ENCODE measurements around the gene GNAO1. TPM values are rescaled to one million over a fixed set of nuclear protein-coding genes. Genes with fewer than 3 reads are reported as not detected.

GNAO1 gene
- polyA plus RNA-seq, 3 donors = not detected

DNA sequence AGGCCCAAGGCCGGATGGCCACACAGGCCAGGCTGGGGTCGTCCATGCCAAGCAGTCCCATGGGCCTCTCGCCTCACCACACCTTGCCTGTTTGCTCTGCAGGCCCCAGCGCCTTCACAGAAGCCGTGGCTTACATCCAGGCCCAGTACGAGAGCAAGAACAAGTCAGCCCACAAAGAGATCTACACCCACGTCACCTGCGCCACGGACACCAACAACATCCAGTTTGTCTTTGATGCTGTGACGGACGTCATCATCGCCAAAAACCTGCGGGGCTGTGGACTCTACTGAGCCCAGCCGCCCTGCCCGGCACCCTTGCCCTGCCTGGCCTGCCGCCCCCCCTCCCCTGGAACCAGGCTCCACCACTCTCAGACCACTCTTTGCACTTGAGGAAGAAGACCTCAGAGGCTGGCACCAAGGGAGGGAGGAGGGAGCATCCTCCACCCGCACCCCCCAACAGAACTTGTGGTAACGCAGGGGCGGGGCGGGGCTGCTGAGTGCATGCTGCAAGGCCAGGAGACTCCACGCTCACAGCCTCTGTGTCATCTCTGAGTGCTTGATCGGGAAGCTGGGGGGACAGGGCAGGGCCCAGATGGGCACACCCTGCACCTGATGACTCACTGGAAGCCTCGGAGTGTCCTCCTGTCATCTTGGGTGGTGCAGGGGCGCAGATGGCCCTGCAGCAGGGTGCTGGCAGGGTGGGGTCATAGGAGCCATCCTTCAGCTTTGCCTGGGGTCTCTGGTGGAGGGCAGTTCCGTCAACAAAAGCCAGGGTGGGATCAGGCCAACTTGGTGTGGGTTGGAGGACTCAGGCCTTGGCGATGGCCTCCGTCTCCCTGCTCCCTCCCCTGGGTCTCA is 152.6 kb downstream of the GNAO1 start:
- Histone ChIP-seq H3K4me1 (ENCODE audit: control insufficient read depth in 1 of 2, insufficient read depth in 2 of 2, low read length in 2 of 2) (no peaks in the 10 kb centered on the region), H3K4me2 (replicated peaks; ENCODE audit: extremely low read depth, low read length, poor library complexity, severe bottlenecking) (no peak overlapping the region), H3K79me2 (ENCODE audit: insufficient read depth, low read length) (no peaks in the 10 kb centered on the region), H4K20me1 (ENCODE audit: insufficient read depth, low read length) (no peaks in the 10 kb centered on the region), H3K9me3 (replicated peaks in 1 of 2; ENCODE audit: control insufficient read depth in 1 of 2, insufficient read depth in 1 of 2, low read length in 2 of 2) (no peaks in the 10 kb centered on the region), H3K9ac (ENCODE audit: insufficient read depth, low read length, poor library complexity, severe bottlenecking) (no peak overlapping the region), H3K36me3 (replicated peaks in 1 of 2; ENCODE audit: control insufficient read depth in 1 of 2, insufficient read depth in 2 of 2, low read length in 2 of 2) (no peaks in the 10 kb centered on the region), H3K27me3 (ENCODE audit: control insufficient read depth in 2 of 2, insufficient read depth in 2 of 2, low read length in 2 of 2) (no peaks in the 10 kb centered on the region), H2AFZ (ENCODE audit: insufficient read depth, low read depth, low read length, poor library complexity, severe bottlenecking) (no peak overlapping the region), H3K4me3 (replicated peaks in 1 of 3; ENCODE audit: low read depth in 2 of 3, low read length in 3 of 3) (no peak overlapping the region), H3K27ac (ENCODE audit: low read depth in 1 of 2, low read length in 2 of 2) (no peak overlapping the region)
- intact Hi-C loops (cut with micrococcal nuclease) = no loop called here
- no peaks in the 10 kb centered on the region for H3K4me1 Mint-ChIP-seq
- DNase-seq = peak in 1 of 3 donors; percentile 10
- TF ChIP-seq CTCF (IDR thresholded peaks at IDR 0.05) = no peak
- no peaks in the 10 kb centered on the region for H3K9me3 Mint-ChIP-seq
- no peak overlapping the region for H3K4me3 Mint-ChIP-seq
- H3K27ac Mint-ChIP-seq = peak overlapping the region in 1 of 7 donors; percentile 16
- H3K27me3 Mint-ChIP-seq (ENCODE audit: low read depth in 3 of 3) = peaks cover 0 to 5% (median 2%) of the 10 kb centered on the region in 3 donors
- H3K36me3 Mint-ChIP-seq = no peaks in the 10 kb centered on the region
- 89% methylated on average over 16 of the region's 27 CpGs for WGBS (ENCODE audit: insufficient coverage)

DNA sequence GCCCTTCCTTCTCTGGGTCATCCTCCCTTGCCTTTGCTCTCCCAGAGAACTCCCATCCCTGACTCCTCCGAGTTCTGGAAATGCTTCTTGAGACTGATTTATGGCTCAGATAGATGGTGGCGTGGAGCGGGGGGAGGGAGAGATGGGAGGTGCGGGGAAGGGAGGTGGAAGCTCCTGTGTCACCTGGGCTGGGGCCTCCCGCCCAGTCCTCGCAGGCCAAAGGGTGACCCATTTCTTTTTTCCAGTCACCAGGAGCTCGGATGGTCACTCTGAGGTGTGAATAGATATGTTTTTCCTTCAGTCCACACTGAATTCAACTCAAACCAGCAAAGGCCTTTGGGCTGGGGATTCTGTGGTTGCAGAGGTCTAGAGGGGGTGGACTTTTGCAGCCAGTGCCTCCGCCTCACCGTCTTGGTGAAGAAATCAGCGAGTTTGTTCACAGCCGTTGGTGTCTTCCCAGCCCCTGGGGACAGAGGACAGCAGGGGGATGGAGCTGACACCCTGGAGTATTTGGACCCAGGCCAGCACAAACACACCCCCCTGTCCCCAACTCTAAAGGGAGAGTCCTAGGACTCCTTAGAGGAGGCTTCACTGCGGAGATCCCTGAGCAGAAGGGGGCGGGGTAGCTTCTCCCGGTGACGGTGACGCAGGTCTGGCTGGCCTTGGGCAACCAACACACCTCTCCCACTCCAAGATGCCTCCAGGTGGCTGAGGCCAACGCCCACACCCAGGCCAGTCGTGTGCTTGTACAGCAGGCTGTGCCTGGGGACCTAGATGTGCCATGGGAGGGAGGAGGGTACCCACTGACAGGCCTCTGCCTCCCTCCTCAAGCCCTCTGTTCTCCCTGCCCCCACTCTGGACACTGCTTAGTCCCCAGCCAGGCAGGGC is 153.5 kb downstream of the GNAO1 start:
- Mint-ChIP-seq H3K27ac (no peak overlapping the region), H3K4me3 (no peak overlapping the region), H3K9me3 (no peaks in the 10 kb centered on the region), H3K4me1 (no peaks in the 10 kb centered on the region), H3K36me3 (no peaks in the 10 kb centered on the region), H3K27me3 (ENCODE audit: low read depth in 3 of 3) (peaks cover 2 to 7% (median 2%) of the 10 kb centered on the region in 3 donors)
- intact Hi-C loops (cut with micrococcal nuclease) = no loop called here
- DNase-seq = no peak
- Histone ChIP-seq H3K4me2 (replicated peaks; ENCODE audit: extremely low read depth, low read length, poor library complexity, severe bottlenecking) (no peak overlapping the region), H3K4me1 (ENCODE audit: control insufficient read depth in 1 of 2, insufficient read depth in 2 of 2, low read length in 2 of 2) (no peaks in the 10 kb centered on the region), H3K79me2 (ENCODE audit: insufficient read depth, low read length) (no peaks in the 10 kb centered on the region), H3K27me3 (ENCODE audit: control insufficient read depth in 2 of 2, insufficient read depth in 2 of 2, low read length in 2 of 2) (no peaks in the 10 kb centered on the region), H3K27ac (ENCODE audit: low read depth in 1 of 2, low read length in 2 of 2) (no peak overlapping the region), H3K9me3 (replicated peaks in 1 of 2; ENCODE audit: control insufficient read depth in 1 of 2, insufficient read depth in 1 of 2, low read length in 2 of 2) (no peaks in the 10 kb centered on the region), H2AFZ (ENCODE audit: insufficient read depth, low read depth, low read length, poor library complexity, severe bottlenecking) (no peak overlapping the region), H4K20me1 (ENCODE audit: insufficient read depth, low read length) (no peaks in the 10 kb centered on the region), H3K36me3 (replicated peaks in 1 of 2; ENCODE audit: control insufficient read depth in 1 of 2, insufficient read depth in 2 of 2, low read length in 2 of 2) (no peaks in the 10 kb centered on the region), H3K9ac (ENCODE audit: insufficient read depth, low read length, poor library complexity, severe bottlenecking) (no peak overlapping the region), H3K4me3 (replicated peaks in 1 of 3; ENCODE audit: low read depth in 2 of 3, low read length in 3 of 3) (no peak overlapping the region)
- 94% methylated on average over 6 of the region's 18 CpGs for WGBS (ENCODE audit: insufficient coverage)
- no peak for TF ChIP-seq CTCF (IDR thresholded peaks at IDR 0.05)

Data from CD14-positive monocyte (primary cell).